HG03103 (cell line): ENCODE results near the gene PFDN5.
"Not testable (repeated sequence)": the region's sequence is repeated elsewhere in the genome, so short reads cannot be mapped to it uniquely, and the experiment has no call there.

ENCODE experiments used
- ATAC-seq: cut with Tn5 transposase; IDR thresholded peaks from one replicate; pipeline ENCODE4 v1.9.1; 2021; ENCODE audit warnings: low read depth; ENCODE audit not compliant: unreplicated experiment

Gene PFDN5

DNA sequence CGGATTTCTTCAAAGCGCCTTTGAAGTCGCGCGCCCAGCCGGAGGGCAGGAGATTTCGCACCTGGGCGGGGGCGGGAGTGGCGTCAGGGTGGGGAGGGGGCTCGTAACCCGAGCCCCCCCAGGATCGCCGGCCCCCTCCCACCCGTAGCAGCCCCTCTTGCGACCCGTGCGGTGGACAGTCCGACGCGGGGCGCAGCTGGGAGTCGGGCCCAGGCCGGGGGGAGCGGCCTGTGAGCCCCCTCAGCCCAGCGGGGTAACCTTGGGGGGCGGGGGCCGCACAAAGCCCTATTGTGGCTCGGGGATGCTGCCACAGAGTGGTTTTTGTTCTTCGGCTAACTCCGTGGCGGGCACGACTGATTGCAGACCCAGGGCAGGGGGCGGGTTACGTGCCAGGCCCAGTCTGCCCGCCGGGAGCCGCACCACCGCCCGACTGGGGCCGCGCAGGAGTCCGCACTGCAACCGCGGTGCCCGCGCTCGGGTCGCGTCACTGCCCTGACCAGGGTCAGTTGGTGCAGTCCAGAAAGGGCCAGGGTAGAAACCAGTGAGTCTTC is 30.2 kb downstream of the PFDN5 start:
- no peak for ATAC-seq

DNA sequence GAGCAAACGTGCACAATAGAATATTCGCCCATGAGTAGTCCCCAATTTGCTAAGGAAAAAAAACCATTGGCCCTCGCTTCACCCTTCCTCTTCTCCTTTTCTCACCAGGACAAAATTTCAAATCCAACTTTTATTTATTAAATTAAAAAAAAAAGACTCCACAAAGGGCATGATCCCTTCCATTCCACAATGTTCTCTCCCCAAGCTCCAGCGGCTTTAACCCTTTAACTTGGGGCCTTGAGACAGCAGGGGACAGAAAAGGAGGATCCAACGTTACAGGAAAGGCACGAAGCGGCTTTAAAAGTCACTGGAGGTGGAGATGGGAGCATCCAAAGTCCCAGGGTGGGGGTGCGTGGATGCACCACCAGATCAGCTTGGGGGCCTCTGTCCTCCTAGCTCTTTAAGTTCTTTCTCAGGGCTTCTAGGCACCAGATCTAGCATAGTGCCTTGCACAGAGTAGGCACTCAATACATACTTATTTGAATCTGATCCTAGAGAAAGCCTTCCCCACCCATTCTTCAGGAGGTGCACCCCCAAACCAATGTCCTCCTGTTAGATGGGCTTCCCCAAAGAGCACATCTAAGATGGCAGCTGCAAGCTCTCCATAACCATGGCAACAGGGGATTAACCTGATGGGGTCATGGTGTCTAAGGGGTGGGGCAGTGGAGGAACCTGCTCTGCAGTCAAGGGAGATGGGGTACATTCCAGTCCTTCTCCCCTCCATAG is 31.3 kb downstream of the PFDN5 start:
- no peak for ATAC-seq

GRCh38 chr12:53327435-53328042 is 32.2 kb downstream of the PFDN5 start:
- ATAC-seq: no peak

DNA sequence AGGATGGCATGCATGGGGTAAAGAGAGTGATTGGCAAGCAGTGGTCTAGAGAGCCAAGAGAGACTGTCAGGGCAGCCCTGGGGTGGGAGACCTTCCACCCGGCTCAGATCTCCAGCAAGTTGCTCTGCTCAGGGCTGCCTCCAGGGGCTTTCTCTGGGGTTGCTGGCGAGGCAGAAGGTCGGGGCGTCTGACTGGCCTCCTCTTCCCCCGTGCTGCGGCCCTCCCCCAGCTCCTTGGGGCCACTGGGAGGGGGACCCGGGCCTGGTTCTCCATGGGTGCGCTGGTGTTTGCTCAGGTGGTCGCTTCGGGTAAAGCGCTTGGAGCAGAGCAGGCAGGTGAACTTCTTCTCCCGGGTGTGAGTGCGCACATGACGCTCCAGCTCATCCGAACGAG is 32.7 kb downstream of the PFDN5 start:
- no peak for ATAC-seq

DNA sequence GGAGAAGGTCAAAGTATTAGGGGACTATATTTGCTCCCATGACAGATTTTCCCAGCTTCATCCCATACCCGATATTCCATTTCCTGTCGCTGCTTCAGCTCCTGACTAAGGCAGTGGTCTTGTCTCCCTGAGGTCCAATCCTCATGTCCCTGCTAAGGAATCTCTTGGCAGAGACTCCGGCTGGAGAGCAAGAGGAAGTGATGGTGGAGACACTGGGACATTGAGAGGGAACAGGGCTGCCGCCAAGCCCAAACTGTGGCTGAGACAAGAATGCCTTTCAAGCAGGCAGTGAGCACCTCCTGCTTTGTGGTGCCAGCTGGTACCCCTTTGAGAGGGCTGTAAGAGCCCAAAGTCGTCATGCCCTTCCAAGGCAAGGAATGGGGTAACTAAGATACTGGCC is 35.3 kb downstream of the PFDN5 start:
- no peak for ATAC-seq

DNA sequence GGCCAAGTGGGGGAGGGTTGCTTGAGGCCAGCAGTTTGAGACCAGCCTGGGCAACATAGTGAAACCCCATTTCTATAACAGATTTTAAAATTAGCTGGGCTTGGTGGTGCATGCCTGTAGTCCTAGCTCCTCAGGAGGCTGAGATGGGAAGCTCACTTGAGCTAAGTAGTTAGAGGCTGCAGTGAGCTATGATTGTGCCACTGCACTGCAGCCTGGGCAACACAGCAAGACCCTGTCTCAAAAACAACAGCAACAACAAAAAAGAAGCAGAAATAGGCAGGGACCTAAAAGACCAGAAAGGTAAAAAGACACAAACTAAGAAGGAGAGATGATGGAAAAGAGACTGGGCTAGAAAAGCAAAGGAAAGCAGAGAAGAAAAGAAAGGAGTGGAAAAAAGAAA is 37.0 kb downstream of the PFDN5 start:
- not testable (repeated sequence) for ATAC-seq

- no peak for ATAC-seq
These were observed 37.4 kb downstream of the PFDN5 start for GRCh38 chr12:53332744-53333143.

- no peak for ATAC-seq
These were observed 37.9 kb downstream of the PFDN5 start for GRCh38 chr12:53333289-53333688.

DNA sequence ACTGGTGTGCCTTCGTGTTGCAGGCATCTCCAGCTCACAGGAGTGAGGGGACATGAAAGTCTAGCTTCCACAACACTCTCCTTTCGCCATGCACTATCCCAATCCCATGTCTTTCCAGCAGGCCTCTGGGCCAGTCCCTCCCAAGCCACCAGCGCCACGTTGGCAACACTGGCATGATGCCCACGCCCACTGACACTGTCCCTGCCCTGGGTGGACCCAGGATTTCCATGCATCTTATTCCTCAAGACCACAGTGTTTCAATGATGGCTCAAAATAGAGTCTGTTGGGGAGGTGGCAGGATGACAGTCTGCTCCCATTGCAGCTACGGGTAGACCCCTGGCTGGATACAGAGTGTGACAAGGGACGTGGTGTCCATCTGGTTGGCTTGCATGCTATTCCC is 38.5 kb downstream of the PFDN5 start:
- no peak for ATAC-seq

DNA sequence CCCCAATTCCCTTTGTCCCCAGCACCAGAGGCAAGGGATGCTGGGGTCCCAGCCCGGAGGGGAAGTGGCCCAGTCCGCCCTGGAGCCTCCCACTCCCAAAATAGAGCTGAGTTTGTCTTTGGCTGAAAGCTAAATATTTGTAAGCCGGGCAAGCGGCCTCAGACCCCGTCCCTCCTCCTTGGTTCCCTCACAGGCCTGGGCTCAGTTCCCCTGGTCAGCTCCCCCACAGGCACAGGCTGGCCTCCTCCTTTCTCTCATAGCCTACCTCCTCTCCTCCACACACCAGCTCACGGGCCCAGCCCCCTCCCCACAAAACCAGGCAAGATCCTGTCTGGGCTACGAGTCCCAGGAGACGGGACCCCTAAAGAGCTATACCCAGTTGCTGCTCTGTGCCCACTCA is 39.5 kb downstream of the PFDN5 start:
- ATAC-seq: no peak

- ATAC-seq: no peak
These were observed 40.9 kb downstream of the PFDN5 start, which contains the start of gene SP7 for GRCh38 chr12:53336181-53336681. TSS of gene SP7 (minus strand) at chr12:53336354. CDS start at chr12:53335646, 708 bp downstream.

DNA sequence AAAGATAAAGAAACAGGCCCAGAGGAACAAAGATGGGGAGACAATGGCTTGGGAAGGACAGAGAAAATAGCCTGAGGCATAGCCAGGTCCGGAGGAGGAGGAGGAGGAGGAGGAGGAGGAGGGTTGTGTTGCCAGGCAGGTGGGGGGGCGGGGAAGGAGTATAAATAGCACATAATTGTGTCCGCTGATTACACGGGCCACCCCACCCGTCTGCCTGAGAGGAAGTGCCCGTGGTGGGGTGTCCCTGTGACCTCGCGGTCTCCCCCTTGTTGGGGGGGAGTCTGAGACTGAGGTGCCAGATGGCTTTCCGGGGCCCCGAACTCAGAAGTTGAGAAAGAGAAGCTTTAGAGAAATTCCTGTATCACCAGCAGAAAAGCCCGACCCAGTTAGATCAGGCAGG is 42.7 kb downstream of the PFDN5 start:
- no peak for ATAC-seq

DNA sequence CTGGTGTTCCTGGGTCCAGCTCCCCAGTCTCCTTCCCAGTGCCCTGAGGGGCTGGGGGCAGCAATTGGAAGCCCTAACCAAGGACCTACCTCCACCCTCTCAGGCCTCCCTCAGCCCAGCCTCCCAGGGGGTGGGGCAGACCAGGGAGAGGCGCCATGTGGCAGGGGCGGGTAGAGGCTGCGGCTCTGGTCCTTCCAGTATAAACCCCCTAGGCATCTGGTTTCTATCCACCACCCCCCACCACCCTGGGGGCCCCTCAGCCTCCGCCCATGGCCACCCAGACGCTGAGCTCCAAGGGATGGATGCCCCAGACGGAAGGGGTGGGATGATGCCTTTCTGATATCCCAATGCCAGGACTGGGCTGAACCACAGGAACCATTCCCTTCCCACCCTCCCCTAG is 43.6 kb downstream of the PFDN5 start:
- ATAC-seq: no peak

DNA sequence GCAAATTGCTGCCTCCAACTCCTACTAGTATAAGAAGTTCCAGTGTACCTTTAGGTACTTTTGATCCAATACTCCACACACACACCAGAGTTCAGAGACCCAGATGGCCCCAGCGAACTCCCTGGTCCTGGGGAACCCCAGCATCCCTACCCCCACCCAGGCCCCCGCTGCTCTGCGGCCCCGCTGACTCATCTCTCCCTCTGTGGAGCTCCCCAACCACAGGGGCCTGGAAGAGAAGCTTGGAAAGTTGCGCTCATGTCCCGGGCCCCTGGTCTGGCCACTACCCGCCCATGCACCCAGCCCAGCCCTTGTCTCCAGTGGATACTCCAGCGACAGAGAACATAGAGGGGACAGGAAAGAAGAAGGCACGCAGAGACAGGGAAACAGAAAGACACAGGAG is 45.1 kb downstream of the PFDN5 start:
- ATAC-seq: no peak

GRCh38 chr12:53343449-53343848 is 48.1 kb downstream of the PFDN5 start:
- ATAC-seq: no peak

DNA sequence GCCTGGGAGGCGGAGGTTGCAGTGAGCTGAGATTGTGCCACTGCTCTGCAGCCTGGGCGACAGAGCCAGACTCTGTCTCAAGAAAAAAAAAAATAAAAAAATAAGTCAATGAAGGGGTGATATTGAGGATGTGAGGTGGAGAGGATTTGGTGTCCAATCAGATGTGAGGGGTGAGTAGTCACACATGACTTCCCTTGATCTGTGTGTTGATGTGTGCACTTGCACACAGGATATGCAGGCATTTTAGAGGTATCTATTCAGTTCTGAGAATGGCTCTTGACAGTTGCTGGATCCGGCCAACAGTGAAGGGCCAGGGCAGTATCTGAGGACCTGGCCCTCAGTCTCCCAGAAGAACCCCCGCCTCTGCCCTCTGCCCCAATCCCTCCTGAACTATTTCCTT is 48.6 kb downstream of the PFDN5 start:
- ATAC-seq: no peak

GRCh38 chr12:53344487-53344823 is 49.1 kb downstream of the PFDN5 start:
- ATAC-seq: no peak

- ATAC-seq: peak; percentile 64
These were observed 49.6 kb downstream of the PFDN5 start for GRCh38 chr12:53344824-53345485.

DNA sequence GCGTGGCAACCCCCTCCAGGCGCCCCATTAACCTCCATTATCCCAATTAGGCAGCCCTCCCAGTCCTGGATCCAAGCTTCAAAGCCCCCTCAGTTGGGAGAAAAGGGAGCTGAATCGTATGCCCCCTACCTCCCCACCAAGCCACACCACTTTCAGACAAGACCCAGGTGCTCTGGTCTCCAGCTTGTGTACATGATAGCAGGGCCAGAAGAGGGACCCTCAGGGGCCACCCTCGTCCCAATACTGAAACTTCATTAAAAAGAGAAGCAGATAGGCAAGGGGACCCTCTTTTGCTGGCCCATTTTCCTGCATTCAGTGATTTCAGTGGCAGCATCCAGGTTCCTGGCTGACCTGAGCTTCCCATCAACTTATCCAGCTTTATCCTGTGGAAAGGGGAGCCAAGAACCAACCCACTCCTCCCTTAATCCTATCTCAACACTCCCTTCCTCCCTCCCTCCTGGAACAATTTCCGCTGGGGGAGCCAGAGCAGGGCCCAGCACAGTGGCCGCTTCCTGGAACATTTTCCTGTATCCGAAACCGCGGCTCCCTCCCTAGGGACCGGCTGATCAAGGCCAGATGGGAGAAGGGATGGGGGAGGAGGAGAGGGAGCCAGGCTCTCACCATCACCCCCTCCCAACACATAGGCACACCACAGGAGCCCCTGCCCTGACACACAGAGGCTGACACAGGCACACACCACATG is 50.3 kb downstream of the PFDN5 start:
- ATAC-seq: no peak

GRCh38 chr12:53346491-53346890 is 51.1 kb downstream of the PFDN5 start:
- no peak for ATAC-seq

- ATAC-seq: no peak
These were observed 52.6 kb downstream of the PFDN5 start for GRCh38 chr12:53347905-53348304.
